Midbrain (tissue), 1 donor: ENCODE data around the gene MED14.

Experiments used
- DNase-seq: peaks from one replicate; lab custom pipeline; 2025; lab: John Stamatoyannopoulos, UW

The MED14 gene

GRCh38 chrX:40603446-40603845 lies 131.9 kb downstream of the MED14 start:
- DNase-seq: no peak
